Right lobe of liver (tissue), 6 donors: ENCODE measurements around the gene NKAIN4. TPM values are rescaled to one million over a fixed set of nuclear protein-coding genes. Genes with fewer than 3 reads are reported as not detected.

Source experiments
- ATAC-seq, 4 donors: fragments of 200-7000 bp; cut with Tn5 transposase; one replicate each; pipeline ENCODE4 v1.9.1; 2020; ENCODE audit warnings: mild to moderate bottlenecking in 4 of 4, moderate library complexity in 4 of 4
- DNase-seq, 3 donors: peaks; one replicate each; pipeline ENCODE4 v3.0.0-alpha.2; 2020
- H3K27ac ChIP-seq, 3 donors: fragments of 200-600 bp; one replicate each; pipeline ENCODE4 v1.8.0; 2022
- H3K27me3 ChIP-seq, 2 donors: fragments of 200-600 bp; one replicate each; pipeline ENCODE4 v1.8.0; 2022
- H3K36me3 ChIP-seq, 4 donors: fragments of 200-600 bp; sonication (generic) in 1 of 4; one replicate each; pipeline versions ENCODE4 v1.5.1 to v1.8.0; 2017 to 2022; ENCODE audit warnings: control low read depth in 1 of 4
- H3K4me1 ChIP-seq, 4 donors: fragments of 200-600 bp; sonication (generic) in 1 of 4; one replicate each; pipeline versions ENCODE4 v1.5.1 to v1.8.0; 2017 to 2022; ENCODE audit warnings: control low read depth in 1 of 4
- H3K4me3 ChIP-seq, 3 donors: fragments of 200-600 bp; one replicate each; pipeline ENCODE4 v1.8.0; 2022
- H3K9me3 ChIP-seq, 4 donors: fragments of 200-600 bp; sonication (generic) in 1 of 4; one replicate each; pipeline versions ENCODE4 v1.5.1 to v1.8.0; 2017 to 2022; ENCODE audit warnings: control low read depth in 1 of 4
- CTCF ChIP-seq, 4 donors: fragments of 200-600 bp in 3 of 4; fragments of 450-650 bp in 1 of 4; IDR thresholded peaks; one replicate each; pipeline versions ENCODE4 v1.5.1 to v1.8.0; 2016 to 2022; ENCODE audit warnings: antibody characterized with exemption in 4 of 4, mild to moderate bottlenecking in 2 of 4
- POLR2A ChIP-seq: fragments of 450-650 bp; IDR thresholded peaks from one replicate; pipeline ENCODE4 v1.6.1; 2017; ENCODE audit warnings: antibody characterized with exemption, mild to moderate bottlenecking
- WGBS: methylation state at CpG from one replicate; pipeline ENCODE4 v1.1.6; 2018; ENCODE audit warnings: low coverage, low lambda C conversion rate; ENCODE audit not compliant: insufficient coverage; ENCODE audit errors: missing lambda C conversion rate; 5-methylcytosine and 5-hydroxymethylcytosine counted together
- intact Hi-C, 2 donors: fragments of 100-400 bp; cut with DNase I; formaldehyde crosslinking; loops; one replicate each; pipeline versions ENCODE4 v1.11.2 to v1.14.1; 2022
- total RNA-seq, 6 experiments: library from RNA; depleted of rRNA in 2 of 6; stranded (reverse); fragments of >200 nt in 2 of 6; fragmentation: NEBNext Ultra II Directional in 3 of 6; extraction: Animal tissue kit (Norgen Biotek cat#: 25700) in 3 of 6; gene quantifications; one replicate each; pipeline versions ENCODE4 v1.1.0 to v1.2.4, GENCODE V29; 2016 to 2023
- donor health status: DM: no; HTN: yes; CAD: no.
- donor health status: DM: no; HTN: no; CAD: no.
- donor health status: DM: no; HTN: no; CAD: no.
- donor health status: DM: no; HTN: yes; CAD: no.
- donor health status: DM: no; HTN: yes; CAD: no.

Gene NKAIN4
- total RNA-seq, 6 experiments from 2014 or later: not detected

GRCh38 chr20:63268256-63268655 lies 14.0 kb upstream of the NKAIN4 start:
- Histone ChIP-seq H3K27me3 (no peaks in the 10 kb centered on the region), H3K4me3 (no peak overlapping the region), H3K9me3 (no peaks in the 10 kb centered on the region), H3K36me3 (no peaks in the 10 kb centered on the region), H3K4me1 (no peaks in the 10 kb centered on the region), H3K27ac (no peak overlapping the region)
- no peak for ATAC-seq
- no peak for DNase-seq
- intact Hi-C loops: no loop called here
- 57% methylated on average over 2 of the region's 7 CpGs for WGBS
- TF ChIP-seq CTCF (IDR thresholded peaks at IDR 0.05): no peak
- TF ChIP-seq POLR2A: no peak

GRCh38 chr20:63267691-63268090 lies 13.4 kb upstream of the NKAIN4 start:
- TF ChIP-seq CTCF (IDR thresholded peaks at IDR 0.05) (no peak), POLR2A (no peak)
- H3K9me3 ChIP-seq: no peaks in the 10 kb centered on the region
- WGBS: 68% methylated on average over 6 of the region's 9 CpGs
- intact Hi-C loops: no loop called here
- H3K4me1 ChIP-seq: no peaks in the 10 kb centered on the region
- no peak overlapping the region for H3K27ac ChIP-seq
- H3K27me3 ChIP-seq: no peaks in the 10 kb centered on the region
- ATAC-seq (no peak), DNase-seq (no peak)
- no peaks in the 10 kb centered on the region for H3K36me3 ChIP-seq
- no peak overlapping the region for H3K4me3 ChIP-seq

GRCh38 chr20:63265891-63266515 lies 11.7 kb upstream of the NKAIN4 start:
- WGBS: 70% methylated on average over 7 of the region's 12 CpGs
- DNase-seq (no peak), ATAC-seq (no peak)
- Histone ChIP-seq H3K4me1 (no peaks in the 10 kb centered on the region), H3K4me3 (no peak overlapping the region), H3K27ac (no peak overlapping the region), H3K36me3 (no peaks in the 10 kb centered on the region), H3K27me3 (no peaks in the 10 kb centered on the region), H3K9me3 (no peaks in the 10 kb centered on the region)
- TF ChIP-seq POLR2A: no peak
- no peak for TF ChIP-seq CTCF (IDR thresholded peaks at IDR 0.05)
- intact Hi-C loops: no loop called here

- ATAC-seq: no peak
- 41% methylated on average over 7 of the region's 14 CpGs for WGBS
- intact Hi-C loops: no loop called here
- Histone ChIP-seq H3K9me3 (no peaks in the 10 kb centered on the region), H3K4me3 (no peak overlapping the region), H3K27me3 (no peaks in the 10 kb centered on the region), H3K36me3 (no peaks in the 10 kb centered on the region), H3K27ac (no peak overlapping the region), H3K4me1 (no peaks in the 10 kb centered on the region)
- TF ChIP-seq POLR2A (no peak), CTCF (IDR thresholded peaks at IDR 0.05) (no peak)
- DNase-seq: no peak
Measured at GRCh38 chr20:63264519-63264918, 10.3 kb upstream of the NKAIN4 start.

- no peaks in the 10 kb centered on the region for H3K9me3 ChIP-seq
- intact Hi-C loops: no loop called here
- WGBS: 42% methylated on average over 2 of the region's 10 CpGs
- H3K27me3 ChIP-seq: no peaks in the 10 kb centered on the region
- TF ChIP-seq POLR2A (no peak), CTCF (IDR thresholded peaks at IDR 0.05) (no peak)
- DNase-seq (no peak), ATAC-seq (no peak)
- no peaks in the 10 kb centered on the region for H3K4me1 ChIP-seq
- H3K36me3 ChIP-seq: no peaks in the 10 kb centered on the region
- no peak overlapping the region for H3K27ac ChIP-seq
- H3K4me3 ChIP-seq: no peak overlapping the region
Measured at GRCh38 chr20:63264000-63264399, 9.7 kb upstream of the NKAIN4 start.
